H9 (cell line): ENCODE results near the gene CAV2. TPM values are rescaled to one million over a fixed set of nuclear protein-coding genes. Genes with fewer than 3 reads are reported as not detected.

Experiments
- DNase-seq: peaks from one replicate; pipeline ENCODE4 v3.0.0-alpha.2; 2017
- H2AFZ ChIP-seq: one replicate; pipeline ENCODE4 v1.6.1; 2013; ENCODE audit warnings: mild to moderate bottlenecking, low read length, control low read depth, moderate library complexity
- H2AK5ac ChIP-seq: 2 replicates; pipeline ENCODE4 v1.6.1; 2013; ENCODE audit warnings: low read length, control low read depth, mixed read lengths; ENCODE audit not compliant: insufficient read length
- H2BK120ac ChIP-seq: one replicate; pipeline ENCODE4 v1.6.1; 2013; ENCODE audit warnings: low read depth, mild to moderate bottlenecking, low read length, control low read depth, inconsistent platforms; ENCODE audit not compliant: poor library complexity, severe bottlenecking
- H2BK12ac ChIP-seq: 2 replicates; pipeline ENCODE4 v1.6.1; 2013; ENCODE audit warnings: low read length, control low read depth, mixed read lengths, low read depth; ENCODE audit not compliant: insufficient read length
- H2BK15ac ChIP-seq: 2 replicates; pipeline ENCODE4 v1.6.1; 2013; ENCODE audit warnings: low read depth, low read length, control low read depth
- H2BK20ac ChIP-seq: one replicate; pipeline ENCODE4 v1.6.1; 2013; ENCODE audit warnings: low read depth, mild to moderate bottlenecking, low read length, control low read depth, inconsistent platforms; ENCODE audit not compliant: poor library complexity, severe bottlenecking
- H2BK5ac ChIP-seq: 2 replicates; pipeline ENCODE4 v1.6.1; 2013; ENCODE audit warnings: low read length, control low read depth, mixed read lengths; ENCODE audit not compliant: insufficient read length
- H3K14ac ChIP-seq: 2 replicates; pipeline ENCODE4 v1.6.1; 2013; ENCODE audit warnings: low read length, control low read depth; ENCODE audit not compliant: insufficient read depth
- H3K18ac ChIP-seq: 2 replicates; pipeline ENCODE4 v1.6.1; 2013; ENCODE audit warnings: low read depth, mild to moderate bottlenecking, mixed read lengths, low read length, control low read depth; ENCODE audit not compliant: insufficient read length
- H3K23ac ChIP-seq: 2 replicates; pipeline ENCODE4 v1.6.1; 2013; ENCODE audit warnings: low read length, control low read depth, mixed read lengths, low read depth; ENCODE audit not compliant: insufficient read length
- H3K23me2 ChIP-seq: 2 replicates; pipeline ENCODE4 v1.6.1; 2013; ENCODE audit warnings: low read depth, mild to moderate bottlenecking, mixed read lengths, low read length, control low read depth; ENCODE audit not compliant: insufficient read length, poor library complexity, severe bottlenecking
- H3K27ac ChIP-seq: 2 replicates; pipeline ENCODE4 v1.5.1; 2013; ENCODE audit warnings: low read length, control low read depth, mixed read lengths, low read depth; ENCODE audit not compliant: insufficient read length
- H3K27me3 ChIP-seq: 2 replicates; pipeline ENCODE4 v1.6.1; 2013; ENCODE audit warnings: low read length, control low read depth, inconsistent platforms; ENCODE audit not compliant: insufficient read depth
- H3K4ac ChIP-seq: 2 replicates; pipeline ENCODE4 v1.6.1; 2013; ENCODE audit warnings: low read depth, mild to moderate bottlenecking, control low read depth, inconsistent platforms, low read length, moderate library complexity
- H3K4me1 ChIP-seq: 2 replicates; pipeline ENCODE4 v1.6.1; 2013; ENCODE audit warnings: low read length, control low read depth, inconsistent platforms; ENCODE audit not compliant: insufficient read depth
- H3K4me2 ChIP-seq: 2 replicates; pipeline ENCODE4 v1.6.1; 2013; ENCODE audit warnings: low read length, control low read depth, mixed read lengths; ENCODE audit not compliant: insufficient read length, insufficient read depth
- H3K56ac ChIP-seq: 2 replicates; pipeline ENCODE4 v1.6.1; 2013; ENCODE audit warnings: low read depth, mild to moderate bottlenecking, mixed read lengths, low read length, control low read depth; ENCODE audit not compliant: insufficient read length
- H3K79me1 ChIP-seq: 2 replicates; pipeline ENCODE4 v1.6.1; 2013; ENCODE audit warnings: low read depth, mild to moderate bottlenecking, moderate library complexity, low read length, control low read depth, inconsistent platforms; ENCODE audit not compliant: insufficient read depth, poor library complexity, severe bottlenecking
- H3K79me2 ChIP-seq: 2 replicates; pipeline ENCODE4 v1.6.1; 2013; ENCODE audit warnings: low read length, control low read depth, inconsistent platforms; ENCODE audit not compliant: insufficient read depth
- H3K9ac ChIP-seq: 2 replicates; pipeline ENCODE4 v1.6.1; 2013; ENCODE audit warnings: low read length, control low read depth, mixed read lengths; ENCODE audit not compliant: insufficient read length; ENCODE audit errors: extremely low read depth
- H3K9me3 ChIP-seq: one replicate; pipeline ENCODE4 v1.6.1; 2013; ENCODE audit warnings: low read depth, low read length, inconsistent platforms; ENCODE audit not compliant: control insufficient read depth
- H3T11ph ChIP-seq: one replicate; pipeline ENCODE4 v1.6.1; 2013; ENCODE audit warnings: mild to moderate bottlenecking, low read length, control low read depth, inconsistent platforms
- H4K20me1 ChIP-seq: one replicate; pipeline ENCODE4 v1.6.1; 2013; ENCODE audit not compliant: control insufficient read depth, insufficient read length, insufficient read depth
- H4K5ac ChIP-seq: 2 replicates; pipeline ENCODE4 v1.6.1; 2013; ENCODE audit warnings: low read depth, mild to moderate bottlenecking, mixed read lengths, low read length, control low read depth; ENCODE audit not compliant: insufficient read length
- H4K8ac ChIP-seq: replicated peaks from 2 replicates; pipeline ENCODE4 v1.6.1; 2013; ENCODE audit warnings: low read length, control low read depth, mixed read lengths, low read depth; ENCODE audit not compliant: insufficient read length
- H4K91ac ChIP-seq: 2 replicates; pipeline ENCODE4 v1.6.1; 2013; ENCODE audit warnings: low read depth, mild to moderate bottlenecking, moderate library complexity, mixed read lengths, low read length, control low read depth; ENCODE audit not compliant: insufficient read length
- H3K27ac Mint-ChIP-seq, 3 experiments: 2 replicates in 2 of 3; 3 replicates in 1 of 3; pipeline ENCODE4 v1.8.0; 2020 to 2021; ENCODE audit warnings: mixed read lengths in 3 of 3, mild to moderate bottlenecking in 1 of 3, moderate library complexity in 1 of 3
- H3K27me3 Mint-ChIP-seq: 2 replicates; pipeline ENCODE4 v1.8.0; 2021; ENCODE audit warnings: low read depth, mild to moderate bottlenecking, moderate library complexity, mixed read lengths
- H3K36me3 Mint-ChIP-seq, 3 experiments: 2 replicates in 2 of 3; 3 replicates in 1 of 3; pipeline ENCODE4 v1.8.0; 2020 to 2021; ENCODE audit warnings: low read depth in 3 of 3, mixed read lengths in 3 of 3; ENCODE audit not compliant: insufficient read depth in 1 of 3
- H3K4me1 Mint-ChIP-seq, 2 experiments: 2 replicates each; pipeline ENCODE4 v1.8.0; 2020; ENCODE audit warnings: mixed read lengths in 2 of 2
- H3K4me3 Mint-ChIP-seq, 2 experiments: 2 replicates in 1 of 2; 3 replicates in 1 of 2; pipeline ENCODE4 v1.8.0; 2020 to 2021; ENCODE audit warnings: mild to moderate bottlenecking in 2 of 2, mixed read lengths in 2 of 2, moderate library complexity in 1 of 2
- H3K9me3 Mint-ChIP-seq, 2 experiments: 2 replicates in 1 of 2; 3 replicates in 1 of 2; pipeline ENCODE4 v1.8.0; 2020; ENCODE audit warnings: mild to moderate bottlenecking in 2 of 2, mixed read lengths in 2 of 2, moderate library complexity in 1 of 2
- WGBS: extraction: QIAGEN DNeasy Blood & Tissue Kit; methylation state at CpG from one replicate; pipeline ENCODE4 v1.1.7; 2013; ENCODE audit warnings: missing lambda C conversion rate, low lambda C conversion rate, mixed read lengths; ENCODE audit not compliant: insufficient read length; ENCODE audit errors: extremely low coverage; 5-methylcytosine and 5-hydroxymethylcytosine counted together
- total RNA-seq: library from RNA; stranded (reverse); gene quantifications from 2 replicates; pipeline ENCODE4 v1.2.1, GENCODE V29; 2021
- TF ChIP-seq, protein P1 (sequence below): fragments of 200-600 bp; sonication (generic); conservative IDR thresholded peaks from 3 replicates; pipeline ENCODE4 v1.8.0; 2021; ENCODE audit warnings: antibody characterized with exemption, mild to moderate bottlenecking

Gene CAV2
- total RNA-seq, 1 experiment from 2014 or later: 3.7 TPM

GRCh38 chr7:116490351-116490750 lies 9.2 kb upstream of the CAV2 start:
- no peaks in the 10 kb centered on the region for H3K9me3 Mint-ChIP-seq
- Histone ChIP-seq H2BK120ac (no peak overlapping the region), H3K23me2 (no peaks in the 10 kb centered on the region), H4K5ac (no peak overlapping the region), H2BK12ac (no peak overlapping the region), H2BK5ac (no peak overlapping the region), H4K20me1 (no peaks in the 10 kb centered on the region), H2AK5ac (no peak overlapping the region), H3K27ac (no peak overlapping the region), H3K14ac (no peak overlapping the region), H4K8ac (no peak overlapping the region), H3K9ac (no peak overlapping the region), H3K18ac (no peak overlapping the region), H2BK15ac (no peak overlapping the region), H3K4me2 (no peak overlapping the region), H3K4me1 (no peaks in the 10 kb centered on the region), H3K79me1 (no peaks in the 10 kb centered on the region), H3K79me2 (no peaks in the 10 kb centered on the region), H2BK20ac (no peak overlapping the region), H4K91ac (no peak overlapping the region), H3K27me3 (no peaks in the 10 kb centered on the region), H3K56ac (no peak overlapping the region), H2AFZ (no peak overlapping the region), H3K4ac (no peak overlapping the region), H3K9me3 (no peaks in the 10 kb centered on the region), H3K23ac (no peak overlapping the region), H3T11ph (no peak overlapping the region)
- H3K4me1 Mint-ChIP-seq: no peaks in the 10 kb centered on the region
- no peaks in the 10 kb centered on the region for H3K36me3 Mint-ChIP-seq
- no peaks in the 10 kb centered on the region; the same call in 1 of the 2 replicates for H3K27me3 Mint-ChIP-seq
- DNase-seq: no peak
- TF ChIP-seq, protein P1, sequence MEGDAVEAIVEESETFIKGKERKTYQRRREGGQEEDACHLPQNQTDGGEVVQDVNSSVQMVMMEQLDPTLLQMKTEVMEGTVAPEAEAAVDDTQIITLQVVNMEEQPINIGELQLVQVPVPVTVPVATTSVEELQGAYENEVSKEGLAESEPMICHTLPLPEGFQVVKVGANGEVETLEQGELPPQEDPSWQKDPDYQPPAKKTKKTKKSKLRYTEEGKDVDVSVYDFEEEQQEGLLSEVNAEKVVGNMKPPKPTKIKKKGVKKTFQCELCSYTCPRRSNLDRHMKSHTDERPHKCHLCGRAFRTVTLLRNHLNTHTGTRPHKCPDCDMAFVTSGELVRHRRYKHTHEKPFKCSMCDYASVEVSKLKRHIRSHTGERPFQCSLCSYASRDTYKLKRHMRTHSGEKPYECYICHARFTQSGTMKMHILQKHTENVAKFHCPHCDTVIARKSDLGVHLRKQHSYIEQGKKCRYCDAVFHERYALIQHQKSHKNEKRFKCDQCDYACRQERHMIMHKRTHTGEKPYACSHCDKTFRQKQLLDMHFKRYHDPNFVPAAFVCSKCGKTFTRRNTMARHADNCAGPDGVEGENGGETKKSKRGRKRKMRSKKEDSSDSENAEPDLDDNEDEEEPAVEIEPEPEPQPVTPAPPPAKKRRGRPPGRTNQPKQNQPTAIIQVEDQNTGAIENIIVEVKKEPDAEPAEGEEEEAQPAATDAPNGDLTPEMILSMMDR: no peak
- no peak overlapping the region for H3K4me3 Mint-ChIP-seq
- no peak overlapping the region for H3K27ac Mint-ChIP-seq
- WGBS: no CpG with 5 or more reads among the region's 2 CpGs
